HT1080 (cell line): Measurements from ENCODE around the gene KRT85. TPM values are rescaled to one million over a fixed set of nuclear protein-coding genes. Genes with fewer than 3 reads are reported as not detected.

Source experiments
- total RNA-seq: library from RNA; depleted of rRNA; stranded (reverse); fragments of >200 nt; shearing (Covaris generic); gene quantifications from 2 replicates; pipeline ENCODE4 v1.2.3, GENCODE V29; 2014; rRNA removed

The KRT85 gene
- total RNA-seq, 1 experiment from 2014 or later, result not detected

Other genes with a start within 250 kb of the KRT85 start
- 6.7 and 8.2 TPM in 2 replicates for gene KRT80, start 175.5 kb downstream of the KRT85 start, total RNA-seq
- gene KRT7, start 134.2 kb downstream of the KRT85 start, total RNA-seq, result 4.9 and 5.1 TPM in 2 replicates
- 1.2 TPM in 2 replicates for gene KRT86, start 92.8 kb downstream of the KRT85 start, total RNA-seq
- 235 and 270 TPM in 2 replicates for gene KRT81, start 75.9 kb downstream of the KRT85 start, total RNA-seq
- 0.05 and 0.17 TPM in 2 replicates for gene KRT83, start 46.1 kb downstream of the KRT85 start, total RNA-seq
- not detected in 2 replicates for gene KRT84, start 18.2 kb upstream of the KRT85 start, total RNA-seq
- gene KRT82, start 38.9 kb upstream of the KRT85 start, total RNA-seq, result not detected in 2 replicates
- not detected in 2 replicates for gene KRT75, start 66.9 kb upstream of the KRT85 start, total RNA-seq
- gene KRT6B, start 84.7 kb upstream of the KRT85 start, total RNA-seq, result not detected in 2 replicates
- gene KRT6C, start 106.3 kb upstream of the KRT85 start, total RNA-seq, result not detected in 2 replicates
- gene KRT6A, start 125.8 kb upstream of the KRT85 start, total RNA-seq, result not detected in 2 replicates
- gene KRT5, start 152.9 kb upstream of the KRT85 start, total RNA-seq, result not detected in 2 replicates
- gene KRT71, start 185.7 kb upstream of the KRT85 start, total RNA-seq, result not detected in 2 replicates
- not detected in 2 replicates for gene KRT74, start 206.4 kb upstream of the KRT85 start, total RNA-seq
- gene KRT72, start 234.0 kb upstream of the KRT85 start, total RNA-seq, result not detected in 2 replicates